Measurements from ENCODE around the gene COL9A3.

GRCh38 chr20:62888910-62889309 is 72.1 kb downstream of the COL9A3 start:
- TF ChIP-seq, protein P1, sequence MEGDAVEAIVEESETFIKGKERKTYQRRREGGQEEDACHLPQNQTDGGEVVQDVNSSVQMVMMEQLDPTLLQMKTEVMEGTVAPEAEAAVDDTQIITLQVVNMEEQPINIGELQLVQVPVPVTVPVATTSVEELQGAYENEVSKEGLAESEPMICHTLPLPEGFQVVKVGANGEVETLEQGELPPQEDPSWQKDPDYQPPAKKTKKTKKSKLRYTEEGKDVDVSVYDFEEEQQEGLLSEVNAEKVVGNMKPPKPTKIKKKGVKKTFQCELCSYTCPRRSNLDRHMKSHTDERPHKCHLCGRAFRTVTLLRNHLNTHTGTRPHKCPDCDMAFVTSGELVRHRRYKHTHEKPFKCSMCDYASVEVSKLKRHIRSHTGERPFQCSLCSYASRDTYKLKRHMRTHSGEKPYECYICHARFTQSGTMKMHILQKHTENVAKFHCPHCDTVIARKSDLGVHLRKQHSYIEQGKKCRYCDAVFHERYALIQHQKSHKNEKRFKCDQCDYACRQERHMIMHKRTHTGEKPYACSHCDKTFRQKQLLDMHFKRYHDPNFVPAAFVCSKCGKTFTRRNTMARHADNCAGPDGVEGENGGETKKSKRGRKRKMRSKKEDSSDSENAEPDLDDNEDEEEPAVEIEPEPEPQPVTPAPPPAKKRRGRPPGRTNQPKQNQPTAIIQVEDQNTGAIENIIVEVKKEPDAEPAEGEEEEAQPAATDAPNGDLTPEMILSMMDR (IDR thresholded peaks at IDR 0.05; ENCODE audit: low read depth, low read length): no peak
- no peak for TF ChIP-seq EZH2phosphoT487 (IDR thresholded peaks at IDR 0.05; ENCODE audit: low read depth)

All from OCI-LY3 (cell line).